ENCODE data around the gene AOC3.

Gene AOC3

GRCh38 chr17:42850954-42851353 lies at the start of gene AOC3:
Gene AOC3 (plus strand): TSS chr17:42851199. CDS start chr17:42851344, 145 bp downstream.
- no peak for DNase-seq

- no peak for DNase-seq
These were observed 47.7 kb upstream of the AOC3 start for GRCh38 chr17:42803074-42803883.

GRCh38 chr17:42804918-42805367 lies 46.1 kb upstream of the AOC3 start:
- no peak for DNase-seq

GRCh38 chr17:42806249-42806648 lies 44.8 kb upstream of the AOC3 start:
- DNase-seq: no peak

GRCh38 chr17:42809250-42809649 lies 41.7 kb upstream of the AOC3 start:
- DNase-seq: peak in 2 of 14 donors; percentile 1 to 25

- no peak for DNase-seq
These were observed 36.2 kb upstream of the AOC3 start for GRCh38 chr17:42814633-42815399.

GRCh38 chr17:42817866-42818265 lies 33.1 kb upstream of the AOC3 start:
- no peak for DNase-seq

- DNase-seq: no peak
These were observed 32.6 kb upstream of the AOC3 start for GRCh38 chr17:42818379-42818778.

GRCh38 chr17:42819939-42820535 lies 31.0 kb upstream of the AOC3 start:
- DNase-seq: no peak

- no peak for DNase-seq
These were observed 29.8 kb upstream of the AOC3 start for GRCh38 chr17:42821176-42821575.

- DNase-seq: no peak
These were observed 23.5 kb upstream of the AOC3 start for GRCh38 chr17:42827472-42827871.

- no peak for DNase-seq
These were observed 20.0 kb upstream of the AOC3 start for GRCh38 chr17:42830971-42831370.

- no peak for DNase-seq
These were observed 18.6 kb upstream of the AOC3 start for GRCh38 chr17:42832213-42832933.

- DNase-seq: peak; percentile 71 to 97 (median 90)
These were observed 17.8 kb upstream of the AOC3 start, which contains the start of gene PSME3 for GRCh38 chr17:42832934-42833766. Gene PSME3 (plus strand): TSS chr17:42833397. CDS start chr17:42833632, 235 bp downstream.

- no peak for DNase-seq
These were observed 17.1 kb upstream of the AOC3 start for GRCh38 chr17:42833767-42834422.

GRCh38 chr17:42835732-42836131 lies 15.3 kb upstream of the AOC3 start:
- DNase-seq: no peak

- no peak for DNase-seq
These were observed 8.9 kb upstream of the AOC3 start for GRCh38 chr17:42841975-42842685.

- DNase-seq: peak in 1 of 14 donors; percentile 4
These were observed 7.6 kb upstream of the AOC3 start for GRCh38 chr17:42843358-42843934.

- no peak for DNase-seq
These were observed 6.7 kb upstream of the AOC3 start, which contains the start of gene AOC2 for GRCh38 chr17:42844271-42844670. Gene AOC2 (plus strand): TSS chr17:42844580. CDS start chr17:42844627, 47 bp downstream.
